OCI-LY1 (cell line): Measurements from ENCODE around the gene B3GNT3.

Experiments used
- CTCF ChIP-seq: fragments of 200-600 bp; sonication (generic), shearing (Covaris generic); IDR thresholded peaks from 2 replicates; pipeline ENCODE4 v1.5.1; 2017; ENCODE audit warnings: mild to moderate bottlenecking, antibody characterized with exemption, low read length, moderate library complexity, mixed read lengths
- EZH2 ChIP-seq: fragments of 200-600 bp; sonication (generic), shearing (Covaris generic); IDR thresholded peaks from 2 replicates; pipeline ENCODE4 v1.8.0; 2017; ENCODE audit warnings: borderline replicate concordance, mixed run types, mild to moderate bottlenecking, antibody characterized with exemption, low read length, moderate library complexity, mixed read lengths

- no peak for TF ChIP-seq CTCF
- no peak for TF ChIP-seq EZH2
These were observed 22.8 kb upstream of the B3GNT3 start for GRCh38 chr19:17772172-17772571.
